GM18873 (cell line): ENCODE results near the gene OLFM1.

Experiments used
- ATAC-seq: cut with Tn5 transposase; IDR thresholded peaks from one replicate; pipeline ENCODE4 v1.9.1; 2021; ENCODE audit warnings: mild to moderate bottlenecking, moderate library complexity, moderate number of reproducible peaks; ENCODE audit not compliant: unreplicated experiment, low FRiP score

Gene OLFM1

GRCh38 chr9:135075234-135076142 lies 12.0 kb upstream of the OLFM1 start:
- no peak for ATAC-seq

- no peak for ATAC-seq
These were observed 11.2 kb upstream of the OLFM1 start for GRCh38 chr9:135076143-135076875.

- ATAC-seq, result no peak
These were observed 10.5 kb upstream of the OLFM1 start for GRCh38 chr9:135076876-135077430.

GRCh38 chr9:135077497-135078200 lies 9.8 kb upstream of the OLFM1 start:
- no peak for ATAC-seq

GRCh38 chr9:135078361-135078821 lies 9.1 kb upstream of the OLFM1 start:
- no peak for ATAC-seq

- no peak for ATAC-seq
These were observed 8.4 kb upstream of the OLFM1 start for GRCh38 chr9:135079018-135079417.

- ATAC-seq, result no peak
These were observed 7.8 kb upstream of the OLFM1 start for GRCh38 chr9:135079676-135080075.

- ATAC-seq, result no peak
These were observed 6.9 kb upstream of the OLFM1 start for GRCh38 chr9:135080286-135081263.

GRCh38 chr9:135081264-135081660 lies 6.2 kb upstream of the OLFM1 start:
- ATAC-seq, result no peak

- no peak for ATAC-seq
These were observed 5.7 kb upstream of the OLFM1 start for GRCh38 chr9:135081731-135082130.

GRCh38 chr9:135082536-135082935 lies 4.9 kb upstream of the OLFM1 start:
- ATAC-seq, result no peak

GRCh38 chr9:135083241-135083810 lies 4.1 kb upstream of the OLFM1 start:
- no peak for ATAC-seq

GRCh38 chr9:135083831-135084230 lies 3.6 kb upstream of the OLFM1 start:
- no peak for ATAC-seq

- no peak for ATAC-seq
These were observed 3.2 kb upstream of the OLFM1 start for GRCh38 chr9:135084262-135084661.

GRCh38 chr9:135084881-135085760 lies 2.3 kb upstream of the OLFM1 start:
- no peak for ATAC-seq

GRCh38 chr9:135085830-135086546 lies 1.5 kb upstream of the OLFM1 start:
- no peak for ATAC-seq
